Thyroid gland (tissue), 4 donors: ENCODE results near the gene PHLPP2.

Source experiments
- CTCF ChIP-seq, 6 experiments: fragments of 200-600 bp in 3 of 6; fragments of 450-650 bp in 3 of 6; sonication (generic) in 3 of 6; IDR thresholded peaks; one replicate each; pipeline ENCODE4 v1.5.1; 2016 to 2019; ENCODE audit warnings: antibody characterized with exemption in 6 of 6, mild to moderate bottlenecking in 2 of 6, inconsistent platforms in 1 of 6, moderate library complexity in 1 of 6
- POLR2A ChIP-seq, 2 donors: fragments of 450-650 bp; IDR thresholded peaks; one replicate each; pipeline ENCODE4 v1.6.1; 2017; ENCODE audit warnings: antibody characterized with exemption in 2 of 2, mild to moderate bottlenecking in 2 of 2, moderate library complexity in 1 of 2

DNA sequence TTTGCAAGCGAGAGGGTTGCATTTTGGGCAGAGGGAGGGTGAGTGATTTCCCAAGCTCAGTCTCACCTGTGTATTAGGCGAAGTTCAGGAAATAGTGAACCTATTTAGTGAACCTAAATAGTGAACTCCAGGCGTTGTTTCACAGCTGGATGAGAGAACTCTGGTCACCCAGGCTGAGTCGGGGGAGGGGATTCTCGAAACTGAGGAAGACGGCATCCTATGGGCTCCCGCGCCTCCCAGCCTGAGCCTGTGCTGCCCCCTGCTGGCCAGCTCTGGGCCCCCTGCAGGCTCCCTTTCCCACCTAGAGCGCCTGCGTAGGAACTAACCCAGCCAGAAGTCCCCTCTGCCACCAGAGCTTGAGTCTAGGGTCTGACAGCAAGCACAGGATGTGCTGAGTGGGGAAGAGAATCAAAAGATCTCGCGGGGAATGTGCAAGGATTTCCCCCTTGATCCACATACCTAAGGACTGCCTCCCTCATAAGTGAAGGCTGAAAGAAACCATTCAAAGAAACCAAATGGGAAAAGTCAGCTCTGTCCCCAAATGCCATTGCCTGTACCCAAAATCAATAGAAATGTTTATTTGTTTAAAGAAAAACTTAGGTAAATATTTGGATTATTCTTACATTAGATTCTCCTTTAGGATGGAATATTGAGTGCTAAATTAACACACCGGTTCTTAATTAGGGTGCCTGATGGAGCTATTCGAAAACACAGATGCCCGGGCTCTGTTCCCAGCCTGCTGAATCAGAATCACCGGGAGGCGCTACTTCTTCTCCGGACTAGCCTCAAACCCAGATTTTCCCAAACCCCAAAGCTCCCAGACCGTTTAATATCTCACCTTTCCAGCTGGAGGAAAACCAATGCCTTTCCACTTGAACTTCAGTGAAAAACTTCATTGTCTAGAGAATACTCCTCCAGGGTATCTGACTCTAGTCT lies 113.3 kb downstream of the PHLPP2 start:
- peak; percentile 78 to 93 (median 86) for TF ChIP-seq CTCF (IDR thresholded peaks at IDR 0.05)
- TF ChIP-seq POLR2A (IDR thresholded peaks at IDR 0.05), result no peak
